K562 (cell line): ENCODE results near the gene PDE4A. TPM values are rescaled to one million over a fixed set of nuclear protein-coding genes. Genes with fewer than 3 reads are reported as not detected.

Experiments used
- NR3C1 ChIP-seq: sonication (generic); formaldehyde crosslinking; IDR thresholded peaks from 2 replicates; pipeline ENCODE4 v1.8.1; 2022; ENCODE audit warnings: missing genetic modification reagents
- TAF1 ChIP-seq: IDR thresholded peaks from 2 replicates; pipeline ENCODE4 v1.6.1; 2011; ENCODE audit warnings: mild to moderate bottlenecking, low read length, moderate library complexity; ENCODE audit not compliant: insufficient read depth, control insufficient read depth, severe bottlenecking; ENCODE audit errors: extremely low read depth
- THRAP3 ChIP-seq: fragments of 450-650 bp; IDR thresholded peaks from 2 replicates; pipeline ENCODE4 v1.6.1; 2016; ENCODE audit warnings: mild to moderate bottlenecking, inconsistent platforms, borderline replicate concordance
- polyA plus RNA-seq, 8 experiments: library from polyadenylated mRNA; depleted of rRNA in 4 of 8; stranded (reverse) in 5 of 8; unstranded in 3 of 8; fragments of >200 nt; fragmentation: Nextera tagmentation in 2 of 8; fragmentation: Illumina TruSeq in 1 of 8; extraction: Ambion mirVana in 2 of 8; extraction: Trizol in 1 of 8; gene quantifications; 2 replicates each; pipeline versions ENCODE4 v1.2.1 to v1.2.3, GENCODE V29; 2011 to 2014; ENCODE audit warnings: inconsistent platforms in 1 of 8, missing spikeins in 1 of 8
- total RNA-seq, 7 experiments: library from RNA; depleted of rRNA in 6 of 7; stranded (reverse); fragments of >200 nt in 6 of 7; fragmentation: Illumina TruSeq in 2 of 7; extraction: Trizol in 2 of 7; gene quantifications; 2 replicates each; pipeline versions ENCODE4 v1.2.1 to v1.2.3, GENCODE V29; 2011 to 2021; ENCODE audit warnings: low replicate concordance in 1 of 7
- TF ChIP-seq, protein P1 (sequence below): fragments of 450-650 bp; IDR thresholded peaks from 2 replicates; pipeline ENCODE4 v1.6.1; 2016; ENCODE audit warnings: low read depth

The PDE4A gene
- total and polyA plus RNA-seq, 9 of the 15 experiments (the other 6 are each of a cell fraction or from before 2014, with no cell fraction given), result 0.66 to 26.9 (median 4.6) TPM

DNA sequence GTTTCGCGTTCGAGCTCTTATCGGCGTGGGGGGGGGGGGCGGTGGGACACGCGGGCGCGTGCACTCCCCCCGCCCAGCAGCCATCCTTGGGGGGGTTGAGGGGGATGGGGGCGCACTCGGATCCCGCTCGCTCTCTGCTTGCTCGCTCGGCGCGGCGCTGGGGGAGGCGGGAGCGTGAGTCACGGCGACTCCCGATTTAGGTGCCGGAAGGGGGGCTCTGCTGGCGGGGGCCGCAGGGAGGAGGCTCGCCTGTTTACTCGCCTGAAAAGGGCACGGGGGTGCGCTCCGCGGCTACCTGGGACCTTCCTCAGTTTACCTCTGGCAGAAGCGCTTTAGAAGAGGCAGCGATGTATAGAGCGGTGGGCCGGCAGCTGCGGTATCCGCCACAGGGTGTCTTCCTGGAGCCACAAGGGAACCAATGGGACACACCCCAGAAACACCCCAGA lies 1.1 kb upstream of the PDE4A start (continued):
- TF ChIP-seq, protein P1, sequence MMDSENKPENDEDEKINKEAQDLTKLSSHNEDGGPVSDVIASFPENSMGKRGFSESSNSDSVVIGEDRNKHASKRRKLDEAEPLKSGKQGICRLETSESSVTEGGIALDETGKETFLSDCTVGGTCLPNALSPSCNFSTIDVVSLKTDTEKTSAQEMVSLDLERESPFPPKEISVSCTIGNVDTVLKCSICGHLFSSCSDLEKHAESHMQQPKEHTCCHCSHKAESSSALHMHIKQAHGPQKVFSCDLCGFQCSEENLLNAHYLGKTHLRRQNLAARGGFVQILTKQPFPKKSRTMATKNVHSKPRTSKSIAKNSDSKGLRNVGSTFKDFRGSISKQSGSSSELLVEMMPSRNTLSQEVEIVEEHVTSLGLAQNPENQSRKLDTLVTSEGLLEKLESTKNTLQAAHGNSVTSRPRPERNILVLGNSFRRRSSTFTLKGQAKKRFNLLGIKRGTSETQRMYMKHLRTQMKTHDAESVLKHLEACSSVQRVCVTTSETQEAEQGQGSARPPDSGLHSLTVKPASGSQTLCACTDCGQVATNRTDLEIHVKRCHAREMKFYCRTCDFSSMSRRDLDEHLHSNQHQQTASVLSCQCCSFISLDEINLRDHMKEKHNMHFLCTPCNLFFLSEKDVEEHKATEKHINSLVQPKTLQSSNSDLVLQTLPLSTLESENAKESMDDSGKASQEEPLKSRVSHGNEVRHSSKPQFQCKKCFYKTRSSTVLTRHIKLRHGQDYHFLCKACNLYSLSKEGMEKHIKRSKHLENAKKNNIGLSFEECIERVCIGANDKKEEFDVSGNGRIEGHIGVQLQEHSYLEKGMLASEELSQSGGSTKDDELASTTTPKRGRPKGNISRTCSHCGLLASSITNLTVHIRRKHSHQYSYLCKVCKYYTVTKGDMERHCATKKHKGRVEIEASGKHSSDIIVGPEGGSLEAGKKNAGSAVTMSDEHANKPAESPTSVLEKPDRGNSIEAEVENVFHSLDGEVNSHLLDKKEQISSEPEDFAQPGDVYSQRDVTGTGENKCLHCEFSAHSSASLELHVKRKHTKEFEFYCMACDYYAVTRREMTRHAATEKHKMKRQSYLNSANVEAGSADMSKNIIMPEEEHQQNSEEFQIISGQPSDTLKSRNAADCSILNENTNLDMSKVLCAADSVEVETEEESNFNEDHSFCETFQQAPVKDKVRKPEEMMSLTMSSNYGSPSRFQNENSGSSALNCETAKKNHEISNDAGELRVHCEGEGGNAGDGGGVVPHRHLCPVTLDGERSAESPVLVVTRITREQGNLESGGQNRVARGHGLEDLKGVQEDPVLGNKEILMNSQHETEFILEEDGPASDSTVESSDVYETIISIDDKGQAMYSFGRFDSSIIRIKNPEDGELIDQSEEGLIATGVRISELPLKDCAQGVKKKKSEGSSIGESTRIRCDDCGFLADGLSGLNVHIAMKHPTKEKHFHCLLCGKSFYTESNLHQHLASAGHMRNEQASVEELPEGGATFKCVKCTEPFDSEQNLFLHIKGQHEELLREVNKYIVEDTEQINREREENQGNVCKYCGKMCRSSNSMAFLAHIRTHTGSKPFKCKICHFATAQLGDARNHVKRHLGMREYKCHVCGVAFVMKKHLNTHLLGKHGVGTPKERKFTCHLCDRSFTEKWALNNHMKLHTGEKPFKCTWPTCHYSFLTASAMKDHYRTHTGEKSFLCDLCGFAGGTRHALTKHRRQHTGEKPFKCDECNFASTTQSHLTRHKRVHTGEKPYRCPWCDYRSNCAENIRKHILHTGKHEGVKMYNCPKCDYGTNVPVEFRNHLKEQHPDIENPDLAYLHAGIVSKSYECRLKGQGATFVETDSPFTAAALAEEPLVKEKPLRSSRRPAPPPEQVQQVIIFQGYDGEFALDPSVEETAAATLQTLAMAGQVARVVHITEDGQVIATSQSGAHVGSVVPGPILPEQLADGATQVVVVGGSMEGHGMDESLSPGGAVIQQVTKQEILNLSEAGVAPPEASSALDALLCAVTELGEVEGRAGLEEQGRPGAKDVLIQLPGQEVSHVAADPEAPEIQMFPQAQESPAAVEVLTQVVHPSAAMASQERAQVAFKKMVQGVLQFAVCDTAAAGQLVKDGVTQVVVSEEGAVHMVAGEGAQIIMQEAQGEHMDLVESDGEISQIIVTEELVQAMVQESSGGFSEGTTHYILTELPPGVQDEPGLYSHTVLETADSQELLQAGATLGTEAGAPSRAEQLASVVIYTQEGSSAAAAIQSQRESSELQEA, result no peak
- peak; percentile 40 for TF ChIP-seq TAF1
- 0 out of 2 replicates have a peak, but pooled peaks have one; percentile 19 for TF ChIP-seq NR3C1 (CRISPR knock-in tag)
- no peak for TF ChIP-seq THRAP3
